NCI-H128 (cell line): ENCODE data around the gene CPNE4.
"Not testable (repeated sequence)": the region's sequence is repeated elsewhere in the genome, so short reads cannot be mapped to it uniquely, and the experiment has no call there.

Source experiments
- DNase-seq: peaks from one replicate; lab custom pipeline; 2025; ENCODE audit not compliant: unreplicated experiment; lab: John Stamatoyannopoulos, UW

The CPNE4 gene

DNA sequence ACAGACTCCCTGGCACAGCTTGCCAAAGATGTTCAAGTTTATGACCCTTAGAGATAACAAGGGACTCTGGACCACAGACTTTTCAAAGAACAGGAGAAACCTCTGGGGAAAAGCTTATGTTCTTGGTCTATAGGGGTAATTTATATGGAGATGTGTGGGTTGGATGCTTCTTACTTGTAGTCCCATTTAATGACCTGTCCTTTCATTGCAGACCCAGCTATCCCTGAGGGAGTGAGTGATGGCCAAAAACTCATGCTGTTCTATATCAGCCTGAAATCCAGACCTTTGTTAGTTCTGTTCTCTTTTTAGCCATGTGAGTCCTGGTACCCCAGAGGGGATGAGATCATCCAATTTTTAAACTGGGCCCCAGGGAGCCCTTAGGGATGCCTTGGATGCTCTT lies 488.4 kb downstream of the CPNE4 start:
- DNase-seq: no peak

- no peak for DNase-seq
Observed at GRCh38 chr3:131544557-131544956, 490.3 kb downstream of the CPNE4 start.

DNA sequence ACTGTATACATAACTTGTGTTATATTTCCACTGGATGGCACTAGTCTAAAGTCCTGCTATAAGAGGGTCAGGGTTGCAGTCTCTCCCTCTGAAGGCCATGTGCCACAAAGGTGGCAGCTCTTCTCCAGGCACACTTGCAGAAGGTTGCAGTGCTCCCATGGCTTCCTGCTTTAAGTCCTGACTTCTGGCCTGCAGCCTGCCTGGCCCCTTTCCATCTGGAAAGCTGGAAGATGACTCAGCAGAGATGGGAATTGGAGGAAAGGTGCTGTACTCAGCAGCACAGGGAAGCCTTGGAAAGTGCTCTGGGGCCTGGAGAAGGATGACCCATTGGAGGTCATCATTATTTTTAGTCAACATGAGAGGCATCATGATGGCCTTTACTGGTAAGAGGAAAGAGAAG lies 491.1 kb downstream of the CPNE4 start:
- DNase-seq: no peak

GRCh38 chr3:131541288-131541687 lies 493.5 kb downstream of the CPNE4 start:
- DNase-seq: no peak

- DNase-seq: no peak
Observed at GRCh38 chr3:131540821-131541220, 494.0 kb downstream of the CPNE4 start.

- DNase-seq: no peak
Observed at GRCh38 chr3:131540143-131540542, 494.7 kb downstream of the CPNE4 start.

- no peak for DNase-seq
Observed at GRCh38 chr3:131538968-131539367, 495.8 kb downstream of the CPNE4 start.

- no peak for DNase-seq
Observed at GRCh38 chr3:131537531-131537930, 497.3 kb downstream of the CPNE4 start.

- no peak for DNase-seq
Observed at GRCh38 chr3:131535596-131535995, 499.2 kb downstream of the CPNE4 start.

- no peak for DNase-seq
Observed at GRCh38 chr3:131535131-131535530, 499.7 kb downstream of the CPNE4 start.

- no peak for DNase-seq
Observed at GRCh38 chr3:131532645-131533044, 502.2 kb downstream of the CPNE4 start.

DNA sequence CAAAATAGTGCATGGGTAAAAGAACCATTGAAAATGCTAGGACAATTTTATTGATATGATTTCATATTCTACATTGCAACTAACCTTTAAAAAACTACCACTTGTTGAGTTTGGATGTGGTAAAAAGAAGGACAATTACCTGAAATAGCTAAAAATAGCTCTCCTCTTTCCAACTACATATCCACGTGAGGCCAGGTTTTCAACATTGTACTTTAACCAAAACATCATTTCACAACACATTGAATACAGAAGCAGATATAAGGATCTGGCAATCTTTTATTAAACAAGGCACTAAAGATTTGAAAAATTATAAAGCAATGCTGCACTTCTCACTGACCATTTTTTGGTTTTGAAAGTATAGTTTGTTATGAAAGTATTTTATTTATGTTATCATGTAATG lies 504.0 kb downstream of the CPNE4 start:
- DNase-seq: no peak

DNA sequence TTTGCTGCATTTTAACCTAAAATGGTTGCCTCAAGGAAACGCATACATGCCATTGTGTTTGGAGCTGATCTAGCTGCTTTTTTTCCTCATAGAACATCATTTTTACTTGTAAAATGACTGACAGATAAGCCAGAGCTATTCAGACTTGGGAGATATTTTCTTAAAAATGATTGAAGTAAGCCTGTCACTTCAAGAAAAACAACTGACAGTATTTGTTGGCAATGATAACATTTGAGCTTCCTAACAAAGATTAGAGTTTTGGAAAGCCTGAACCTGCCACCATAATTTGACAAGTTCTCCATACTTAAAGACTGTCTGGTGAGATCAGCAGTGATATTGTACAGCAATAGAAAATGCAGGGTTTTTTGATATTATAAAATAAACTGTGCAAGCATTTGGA lies 504.4 kb downstream of the CPNE4 start:
- DNase-seq: no peak

GRCh38 chr3:131526801-131527347 lies 507.9 kb downstream of the CPNE4 start:
- no peak for DNase-seq

DNA sequence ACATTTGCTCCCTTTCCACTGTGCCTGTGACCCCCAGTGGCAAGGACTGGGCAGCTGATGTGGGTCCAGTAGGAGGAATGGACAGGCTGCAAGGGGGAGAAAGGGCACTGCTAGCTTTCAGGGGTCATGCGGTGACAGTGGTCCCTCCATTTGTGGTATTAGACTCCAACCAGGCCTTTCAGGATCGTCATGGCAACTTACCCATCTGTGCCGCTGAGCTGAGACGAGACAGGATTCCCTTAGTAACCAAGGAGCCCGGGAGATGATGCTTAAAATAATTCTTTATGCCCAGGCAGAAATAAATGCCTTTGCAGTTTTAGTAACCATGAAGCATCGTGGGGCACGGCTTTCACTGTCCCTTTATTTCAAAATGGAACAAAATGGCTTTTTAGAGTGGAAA lies 516.1 kb downstream of the CPNE4 start:
- DNase-seq: no peak

DNA sequence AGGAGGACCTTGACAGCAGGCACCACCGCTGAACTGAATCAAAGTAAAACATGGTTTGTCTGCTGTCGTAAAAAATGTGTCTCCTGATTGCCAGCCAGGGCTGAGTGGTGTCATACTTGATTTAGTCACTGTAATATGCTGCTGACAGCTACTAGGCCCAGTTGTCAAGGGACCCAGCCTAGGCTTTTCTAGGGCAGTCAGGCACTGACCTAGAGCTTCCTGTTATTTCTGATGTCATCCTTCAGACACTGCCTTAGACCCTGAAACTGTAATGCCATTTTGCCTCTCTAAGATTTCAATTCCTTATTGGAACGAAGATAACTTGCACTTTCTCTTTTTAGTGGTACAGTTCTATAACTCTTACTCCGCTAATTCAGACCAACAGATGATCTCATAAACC lies 529.4 kb downstream of the CPNE4 start:
- DNase-seq: no peak

- DNase-seq: no peak
Observed at GRCh38 chr3:131503320-131503635, 531.5 kb downstream of the CPNE4 start.

GRCh38 chr3:131502530-131503319 lies 532.1 kb downstream of the CPNE4 start, which contains the start of gene MRPL3:
TSS of gene MRPL3 (minus strand) at chr3:131502971. CDS start at chr3:131502821, 150 bp downstream.
- peak; percentile 75 for DNase-seq

DNA sequence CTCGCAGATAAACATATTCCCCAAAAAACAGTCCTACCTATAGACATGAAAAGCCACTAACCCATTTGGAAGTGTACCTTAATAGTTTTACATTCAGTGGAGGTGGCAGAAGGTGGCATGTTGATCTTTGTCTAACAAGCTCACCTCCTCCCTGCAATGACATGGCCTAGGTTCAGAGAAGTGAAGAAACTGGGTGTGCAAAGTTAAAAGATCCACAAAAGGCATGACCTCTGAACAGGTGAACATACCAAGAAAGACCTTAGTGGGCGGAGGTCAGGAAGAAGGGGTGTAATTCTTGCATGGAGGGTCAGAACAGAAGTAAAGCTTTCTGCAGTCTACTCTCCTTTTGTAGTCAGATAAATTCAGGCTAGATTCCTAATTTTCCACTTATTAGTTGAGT lies 532.9 kb downstream of the CPNE4 start:
- DNase-seq: no peak

GRCh38 chr3:131494706-131495105 lies 540.1 kb downstream of the CPNE4 start:
- DNase-seq: no peak

- no peak for DNase-seq
Observed at GRCh38 chr3:131491775-131492174, 543.0 kb downstream of the CPNE4 start.

- no peak for DNase-seq
Observed at GRCh38 chr3:131491084-131491483, 543.7 kb downstream of the CPNE4 start.

GRCh38 chr3:131486545-131486944 lies 548.3 kb downstream of the CPNE4 start:
- not testable (repeated sequence) for DNase-seq
